Fibroblast of peridontal ligament (primary cell): ENCODE data around the gene TEKTIP1.
A peak's percentile ranks its signal among the peaks of the same experiment; 100 is the strongest.
"Not testable (repeated sequence)": the region's sequence is repeated elsewhere in the genome, so short reads cannot be mapped to it uniquely, and the experiment has no call there.

ENCODE experiments used
- DNase-seq: peaks from one replicate; pipeline ENCODE4 v3.0.0-alpha.2; 2010; ENCODE audit errors: extremely low read depth

The TEKTIP1 gene

GRCh38 chr19:3557461-3558248 is 18.7 kb downstream of the TEKTIP1 start, which contains the start of gene MFSD12:
Gene MFSD12, minus strand, starts transcription at chr19:3557586. Its CDS starts 183 bp downstream, at chr19:3557403.
- DNase-seq = peak; percentile 87

- DNase-seq = no peak
These were observed 24.9 kb downstream of the TEKTIP1 start for GRCh38 chr19:3563709-3564524.

DNA sequence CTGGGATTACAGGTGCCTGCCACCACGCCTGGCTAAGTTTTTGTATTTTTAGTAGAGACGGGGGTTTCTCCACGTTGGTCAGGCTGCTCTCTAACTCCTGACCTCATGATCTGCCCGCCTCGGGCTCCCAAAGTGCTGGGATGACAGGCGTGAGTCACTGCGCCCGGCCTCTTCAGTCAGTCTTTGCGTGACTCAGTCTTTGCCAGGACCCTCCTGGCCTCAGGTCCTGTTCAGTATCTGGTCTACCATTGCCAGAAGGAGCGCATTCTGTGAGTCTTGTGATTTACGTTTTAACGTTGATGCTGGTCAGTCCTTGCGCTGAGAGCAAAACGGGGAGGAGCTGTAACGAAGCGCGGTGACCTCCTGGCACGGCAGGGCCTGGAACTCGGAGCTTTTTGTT is 26.2 kb downstream of the TEKTIP1 start:
- DNase-seq = no peak

DNA sequence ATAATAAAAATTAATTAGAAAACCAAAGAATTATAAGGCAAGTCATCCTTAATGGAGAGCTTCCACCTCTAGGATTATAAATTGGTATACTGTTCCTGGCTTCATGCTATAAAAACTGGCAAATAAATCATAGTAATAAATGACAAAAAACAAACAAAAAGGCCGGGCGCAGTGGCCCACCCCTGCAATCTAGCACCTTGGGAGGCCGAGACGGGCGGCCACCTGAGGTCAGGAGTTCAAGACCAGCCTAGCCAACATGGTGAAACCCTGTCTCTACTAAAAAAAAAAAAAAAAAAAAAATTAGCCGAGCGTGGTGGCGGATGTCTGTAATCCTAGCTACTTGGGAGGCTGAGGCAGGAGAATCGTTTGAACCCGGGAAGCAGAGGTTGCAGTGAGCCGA is 31.1 kb downstream of the TEKTIP1 start:
- DNase-seq = not testable (repeated sequence)

- no peak for DNase-seq
These were observed 31.6 kb downstream of the TEKTIP1 start for GRCh38 chr19:3570606-3571011.

DNA sequence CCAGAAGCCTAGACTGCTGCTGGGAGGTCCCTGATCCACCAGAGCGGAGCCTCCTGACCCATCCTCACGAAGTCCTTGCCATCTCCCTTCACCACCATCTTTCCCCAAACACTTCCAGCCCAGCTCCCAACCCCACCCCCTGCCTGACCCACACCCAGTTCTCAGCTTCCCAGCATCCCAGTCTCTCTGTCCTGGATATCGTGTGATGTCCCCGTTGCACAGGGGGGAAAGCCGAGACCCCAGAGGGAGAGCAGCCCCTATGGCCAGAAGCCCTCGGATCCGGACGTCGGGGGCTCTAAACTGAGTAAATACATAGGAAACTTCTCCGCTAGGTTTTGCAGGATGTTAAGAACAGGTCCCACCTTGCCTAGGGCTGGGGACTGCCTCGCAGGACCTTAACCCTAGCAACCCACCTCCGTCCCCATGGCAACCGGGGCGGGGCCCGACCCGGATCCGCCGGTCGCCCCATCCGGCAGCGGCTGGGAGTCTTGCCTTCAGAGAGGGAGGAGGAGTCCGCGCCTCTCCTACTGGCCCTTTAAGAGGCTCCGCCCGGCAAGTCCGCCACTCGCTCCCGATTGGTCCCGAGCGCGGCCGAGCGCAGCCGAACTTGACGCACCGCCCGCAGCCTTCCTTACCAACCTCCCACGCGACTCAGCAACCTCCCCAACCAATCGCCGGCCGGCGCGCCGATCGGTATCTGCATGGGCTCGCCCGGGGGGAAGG is 33.3 kb downstream of the TEKTIP1 start:
- DNase-seq = peak; percentile 99

GRCh38 chr19:3572855-3573161 is 33.8 kb downstream of the TEKTIP1 start, which contains the start of gene HMG20B:
Gene HMG20B, plus strand, starts transcription at chr19:3572944. Its CDS starts 366 bp downstream, at chr19:3573310.
- no peak for DNase-seq

- no peak for DNase-seq
These were observed 34.3 kb downstream of the TEKTIP1 start for GRCh38 chr19:3573162-3573857.

GRCh38 chr19:3573858-3574637 is 35.1 kb downstream of the TEKTIP1 start:
- DNase-seq = peak; percentile 89

- DNase-seq = no peak
These were observed 36.3 kb downstream of the TEKTIP1 start for GRCh38 chr19:3575260-3575741.

DNA sequence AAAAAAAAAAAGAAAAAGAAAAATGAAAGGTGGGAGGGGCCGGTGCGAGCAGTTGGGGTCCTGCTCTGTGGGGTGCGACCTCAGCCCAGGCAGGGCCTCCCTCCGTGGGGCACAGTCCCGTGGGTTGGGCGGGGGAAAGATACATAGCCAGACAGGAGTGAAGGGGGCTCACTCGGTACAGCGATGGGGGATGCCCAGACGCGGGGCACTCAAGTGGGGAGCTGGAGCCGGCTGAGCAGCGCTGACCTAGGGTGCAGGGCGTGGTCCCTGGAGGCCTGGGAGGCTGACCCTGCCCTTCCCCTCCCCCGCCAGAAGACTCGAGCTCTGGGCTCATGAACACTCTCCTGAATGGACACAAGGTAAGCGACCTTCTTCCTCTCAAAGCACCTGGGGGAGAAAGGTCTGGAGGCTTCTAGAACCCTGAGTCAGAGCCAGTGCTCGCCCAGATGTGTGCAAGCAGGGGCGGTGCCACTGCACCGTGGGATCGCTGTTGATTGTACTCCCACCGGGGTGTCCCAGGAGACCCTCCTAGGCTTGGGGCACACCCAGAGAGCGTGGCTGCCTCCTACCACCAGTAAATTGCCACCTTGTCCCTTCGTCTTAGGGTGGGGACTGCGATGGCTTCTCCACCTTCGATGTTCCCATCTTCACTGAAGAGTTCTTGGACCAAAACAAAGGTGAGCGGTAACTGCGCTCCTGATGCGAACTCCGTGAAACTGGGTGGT is 37.1 kb downstream of the TEKTIP1 start:
- DNase-seq = no peak

DNA sequence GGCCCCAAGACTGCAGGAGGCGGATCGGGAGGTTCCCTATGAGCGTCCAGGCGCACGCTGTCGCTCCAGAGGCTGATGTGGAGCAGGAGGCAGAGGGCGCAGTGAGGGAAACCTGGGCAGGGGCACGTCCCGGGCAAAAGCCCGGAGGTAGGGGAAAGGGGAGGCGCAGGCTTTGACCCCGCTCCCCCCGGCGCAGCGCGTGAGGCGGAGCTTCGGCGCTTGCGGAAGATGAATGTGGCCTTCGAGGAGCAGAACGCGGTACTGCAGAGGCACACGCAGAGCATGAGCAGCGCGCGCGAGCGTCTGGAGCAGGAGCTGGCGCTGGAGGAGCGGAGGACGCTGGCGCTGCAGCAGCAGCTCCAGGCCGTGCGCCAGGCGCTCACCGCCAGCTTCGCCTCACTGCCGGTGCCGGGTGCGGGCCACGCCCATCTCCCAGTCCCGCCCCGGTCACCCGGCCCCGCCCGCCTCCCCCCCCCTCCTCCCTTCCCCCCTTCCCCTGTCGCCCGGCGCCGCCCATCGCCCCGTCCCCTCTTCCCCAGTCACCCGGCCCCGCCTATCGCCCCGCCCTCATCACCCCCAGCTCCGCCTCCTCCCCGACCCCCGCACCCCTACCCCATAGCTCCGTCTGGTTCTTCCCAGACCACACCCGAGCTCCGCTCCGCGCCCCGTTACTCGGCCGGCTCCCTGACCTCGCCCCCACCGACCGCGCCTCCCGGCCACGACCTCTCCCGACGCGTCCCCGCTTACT is 37.9 kb downstream of the TEKTIP1 start:
- DNase-seq = no peak

DNA sequence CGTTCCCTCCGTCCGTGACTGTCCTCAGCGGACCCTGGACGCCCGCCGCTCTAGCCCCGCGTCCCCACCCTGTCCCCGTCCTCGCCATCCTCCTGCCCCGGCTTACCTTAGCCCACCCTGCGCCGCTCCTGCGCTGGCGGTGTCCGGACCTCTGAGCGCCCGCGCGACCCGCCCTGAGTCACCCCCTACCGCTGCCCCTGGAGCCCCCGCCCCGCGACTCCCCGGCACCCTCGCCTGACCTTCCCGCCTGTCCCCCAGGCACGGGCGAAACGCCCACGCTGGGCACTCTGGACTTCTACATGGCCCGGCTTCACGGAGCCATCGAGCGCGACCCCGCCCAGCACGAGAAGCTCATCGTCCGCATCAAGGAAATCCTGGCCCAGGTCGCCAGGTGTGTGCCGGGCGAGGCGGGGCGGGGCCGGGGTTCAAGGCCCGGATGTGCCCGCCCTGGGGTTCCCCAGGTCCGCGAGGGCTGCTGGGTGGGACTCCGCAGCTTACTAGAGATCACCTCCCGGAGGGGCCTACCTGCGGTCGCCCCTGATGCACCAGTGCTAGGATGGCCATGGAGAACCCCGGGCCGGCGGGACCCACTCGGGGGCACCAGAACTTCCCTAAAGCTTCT is 38.9 kb downstream of the TEKTIP1 start:
- no peak for DNase-seq

DNA sequence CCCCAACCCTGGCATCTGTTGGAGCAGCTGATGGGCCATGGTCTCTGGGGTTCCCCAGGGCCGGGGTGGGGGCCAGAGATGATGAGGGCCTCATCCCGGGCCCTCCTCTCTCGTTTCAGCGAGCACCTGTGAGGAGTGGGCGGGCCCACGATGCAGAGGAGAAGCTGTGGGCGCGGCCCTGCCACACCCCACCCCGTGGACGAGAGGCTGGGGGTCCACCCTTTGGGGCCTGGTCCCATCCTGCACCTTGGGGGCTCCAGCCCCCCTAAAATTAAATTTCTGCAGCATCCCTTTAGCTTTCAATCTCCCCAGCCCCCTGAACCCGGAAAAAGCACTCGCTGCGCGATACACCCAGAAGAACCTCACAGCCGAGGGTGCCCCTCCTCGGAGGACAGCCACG is 39.4 kb downstream of the TEKTIP1 start:
- DNase-seq = no peak

DNA sequence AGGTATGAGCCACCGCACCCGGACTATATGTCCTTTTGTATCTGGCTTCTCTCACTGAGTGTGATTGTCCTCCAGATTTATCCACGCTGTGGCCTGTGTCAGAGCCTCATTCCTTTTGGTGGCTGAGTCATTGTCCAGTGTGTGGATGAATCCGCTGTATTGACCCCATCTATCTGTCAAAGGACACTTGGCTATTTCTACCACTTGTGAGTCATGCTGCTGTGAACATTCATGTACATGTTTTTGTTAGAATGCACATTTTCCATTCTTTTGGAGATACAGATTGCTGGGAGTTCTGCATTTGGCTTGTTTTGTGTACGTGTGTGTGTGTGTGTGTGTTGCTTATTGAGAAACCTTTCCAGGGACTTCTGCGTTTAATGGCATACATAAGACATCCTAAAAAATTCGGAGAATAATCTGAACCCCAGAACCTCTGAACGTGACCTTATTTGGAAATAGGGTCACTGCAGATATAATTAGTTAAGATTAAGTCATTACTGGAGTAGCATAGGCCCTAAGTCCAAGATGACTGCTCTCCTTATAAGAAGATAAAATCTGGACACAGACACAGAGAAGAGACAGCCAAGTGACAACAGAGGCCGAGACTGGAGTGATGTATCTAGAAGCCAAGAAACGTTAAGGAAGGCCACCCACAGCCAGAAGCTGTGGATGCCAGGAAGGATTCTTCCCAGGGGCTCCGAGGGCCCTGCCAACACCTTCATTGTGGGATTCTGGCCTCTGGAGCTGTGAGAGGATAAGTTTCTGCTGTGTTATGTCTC is 41.4 kb downstream of the TEKTIP1 start:
- peak; percentile 88 for DNase-seq

GRCh38 chr19:3581792-3582191 is 42.8 kb downstream of the TEKTIP1 start:
- not testable (repeated sequence) for DNase-seq

DNA sequence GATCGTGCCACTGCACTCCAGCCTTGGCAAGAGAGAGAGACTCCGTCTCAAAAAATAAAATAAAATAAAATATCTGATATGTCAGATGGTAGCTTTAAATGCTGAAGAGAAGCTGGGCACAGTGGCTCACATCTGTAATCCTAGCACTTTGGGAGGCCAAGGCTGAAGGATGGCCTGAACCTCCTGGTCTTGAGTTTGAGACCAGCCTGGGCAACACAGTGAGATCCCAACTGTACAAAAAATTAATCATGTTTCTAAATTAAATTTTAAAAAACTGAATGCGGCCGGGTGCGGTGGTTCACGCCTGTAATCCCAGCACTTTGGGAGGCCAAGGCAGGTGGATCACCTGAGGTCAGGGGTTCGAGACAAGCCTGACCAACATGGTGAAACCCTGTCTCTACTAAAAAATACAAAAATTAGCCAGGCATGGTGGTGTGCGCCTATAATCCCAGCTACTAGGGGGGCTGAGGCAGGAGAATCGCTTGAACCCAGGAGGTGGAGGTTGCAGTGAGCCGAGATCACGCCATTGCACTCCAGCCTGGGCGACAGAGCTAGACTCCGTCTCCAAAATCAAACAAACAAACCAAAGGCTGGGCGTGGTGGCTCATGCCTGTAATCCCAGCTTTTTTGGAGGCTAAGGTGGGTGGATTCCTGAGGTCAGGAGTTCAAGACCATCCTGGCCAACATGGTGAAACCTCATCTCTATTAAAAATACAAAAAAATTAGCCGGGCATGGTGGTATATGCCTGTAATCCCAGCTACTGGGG is 45.2 kb downstream of the TEKTIP1 start:
- DNase-seq = not testable (repeated sequence)
